Esophagus squamous epithelium (tissue), 4 donors: ENCODE data around the gene MICAL3.

Experiments used
- POLR2A ChIP-seq, 4 donors: fragments of 450-650 bp; IDR thresholded peaks; one replicate each; pipeline ENCODE4 v1.6.1; 2017; ENCODE audit warnings: antibody characterized with exemption in 4 of 4, mild to moderate bottlenecking in 4 of 4, moderate library complexity in 3 of 4
- TF ChIP-seq, protein P1 (sequence below), 6 experiments: fragments of 450-650 bp in 4 of 6; fragments of 200-600 bp in 2 of 6; sonication (generic) in 2 of 6; IDR thresholded peaks; one replicate each; pipeline ENCODE4 v1.5.1; 2016 to 2019; ENCODE audit warnings: antibody characterized with exemption in 6 of 6, mild to moderate bottlenecking in 4 of 6, moderate library complexity in 4 of 6

DNA sequence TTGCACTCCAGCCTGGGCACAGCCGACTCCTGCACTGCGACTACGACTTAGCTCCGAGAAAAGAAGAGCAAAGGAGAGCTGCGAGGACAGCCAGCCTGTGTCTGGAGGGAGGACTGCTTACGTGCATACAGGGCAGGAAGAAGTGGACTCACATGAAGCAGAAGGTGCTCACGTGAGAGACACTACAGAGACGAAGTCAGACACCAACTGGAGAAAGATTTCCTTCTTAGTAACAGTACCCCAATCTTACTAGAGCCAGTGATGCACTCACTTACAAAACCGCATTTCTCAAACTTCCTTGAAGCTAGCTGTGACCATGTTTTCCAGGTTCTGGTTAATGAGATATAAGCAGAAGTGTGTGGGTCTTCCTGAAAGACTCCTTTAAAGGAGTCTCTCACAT is 67.7 kb downstream of the MICAL3 start:
- TF ChIP-seq, protein P1, sequence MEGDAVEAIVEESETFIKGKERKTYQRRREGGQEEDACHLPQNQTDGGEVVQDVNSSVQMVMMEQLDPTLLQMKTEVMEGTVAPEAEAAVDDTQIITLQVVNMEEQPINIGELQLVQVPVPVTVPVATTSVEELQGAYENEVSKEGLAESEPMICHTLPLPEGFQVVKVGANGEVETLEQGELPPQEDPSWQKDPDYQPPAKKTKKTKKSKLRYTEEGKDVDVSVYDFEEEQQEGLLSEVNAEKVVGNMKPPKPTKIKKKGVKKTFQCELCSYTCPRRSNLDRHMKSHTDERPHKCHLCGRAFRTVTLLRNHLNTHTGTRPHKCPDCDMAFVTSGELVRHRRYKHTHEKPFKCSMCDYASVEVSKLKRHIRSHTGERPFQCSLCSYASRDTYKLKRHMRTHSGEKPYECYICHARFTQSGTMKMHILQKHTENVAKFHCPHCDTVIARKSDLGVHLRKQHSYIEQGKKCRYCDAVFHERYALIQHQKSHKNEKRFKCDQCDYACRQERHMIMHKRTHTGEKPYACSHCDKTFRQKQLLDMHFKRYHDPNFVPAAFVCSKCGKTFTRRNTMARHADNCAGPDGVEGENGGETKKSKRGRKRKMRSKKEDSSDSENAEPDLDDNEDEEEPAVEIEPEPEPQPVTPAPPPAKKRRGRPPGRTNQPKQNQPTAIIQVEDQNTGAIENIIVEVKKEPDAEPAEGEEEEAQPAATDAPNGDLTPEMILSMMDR (IDR thresholded peaks at IDR 0.05): no peak
- no peak for TF ChIP-seq POLR2A (IDR thresholded peaks at IDR 0.05)
